Keratinocyte (primary cell): ENCODE measurements around the gene TSKU.

ENCODE experiments used
- CTCF ChIP-seq, 3 experiments: IDR thresholded peaks in 1 of 3; conservative IDR thresholded peaks in 1 of 3; optimal IDR thresholded peaks in 1 of 3; 2 replicates in 2 of 3; 3 replicates in 1 of 3; pipeline versions ENCODE3 to v1.5.1; 2011; ENCODE audit warnings: low read length in 3 of 3, mild to moderate bottlenecking in 3 of 3, moderate library complexity in 2 of 3, control low read depth in 1 of 3, inconsistent platforms in 1 of 3; ENCODE audit not compliant: insufficient read depth in 2 of 3; ENCODE audit errors: extremely low read depth in 1 of 3
- EZH2 ChIP-seq: IDR thresholded peaks from one replicate; pipeline ENCODE4 v1.6.1; 2012; ENCODE audit warnings: inconsistent platforms, mild to moderate bottlenecking, low read length, moderate library complexity

- TF ChIP-seq CTCF (optimal IDR thresholded peaks at IDR 0.05 in 1 of 3, IDR thresholded peaks at IDR 0.05 in 1 of 3, conservative IDR thresholded peaks at IDR 0.05 in 1 of 3; ENCODE audit: extremely low read depth in 1 of 3, insufficient read depth in 2 of 3, low read length in 3 of 3) = no peak
- no peak for TF ChIP-seq EZH2
These were observed 60.8 kb downstream of the TSKU start for GRCh38 chr11:76843907-76844306.
